GM12878 (cell line): ENCODE results near the gene GRK7. TPM values are rescaled to one million over a fixed set of nuclear protein-coding genes. Genes with fewer than 3 reads are reported as not detected.

Experiments
- ATAC-seq: fragments of 200-7000 bp; cut with Tn5 transposase; 3 replicates; pipeline ENCODE4 v1.9.1; 2020; ENCODE audit warnings: mild to moderate bottlenecking, moderate library complexity
- BruUV-seq: library from RNA; stranded (reverse); fragments of 400-500 nt; replicated peaks from 2 replicates; lab custom pipeline; 2021; lab: Mats Ljungman, UMichigan
- CTCF ChIA-PET: fragments of 300-600 bp; sonication (Branson Sonifier 250); formaldehyde crosslinking; extraction: SDS; loops from one replicate; lab custom pipeline; 2021; ENCODE audit warnings: inconsistent platforms; lab: Yijun Ruan, JAX
- POLR2A ChIA-PET: fragments of 350-600 bp; formaldehyde crosslinking; extraction: SDS; loops from one replicate; lab custom pipeline; 2021; ENCODE audit warnings: inconsistent platforms; lab: Charles Lee
- RAD21 ChIA-PET: fragments of 300-600 bp; sonication (Branson Sonifier 250); formaldehyde crosslinking; loops from one replicate; lab custom pipeline; 2023; ENCODE audit warnings: antibody characterized with exemption; ENCODE audit not compliant: unreplicated experiment; lab: Charles Lee
- SMC1A ChIA-PET: fragments of 300-600 bp; sonication (Branson Sonifier 250); formaldehyde crosslinking; loops from one replicate; lab custom pipeline; 2023; ENCODE audit not compliant: unreplicated experiment, uncharacterized antibody; lab: Charles Lee
- DNase-seq: peaks from one replicate; pipeline ENCODE4 v3.0.0-alpha.2; 2011; ENCODE audit warnings: low read depth, low spot score
- FAIRE-seq: peaks from 3 replicates; lab custom pipeline; 2011; peaks lifted over from hg19 to GRCh38; lab: Jason Lieb, UNC
- H2AFZ ChIP-seq: 2 replicates; pipeline ENCODE4 v1.6.0; 2011; ENCODE audit warnings: low read depth, low read length, control low read depth; ENCODE audit not compliant: control insufficient read depth
- H3K27ac ChIP-seq: 2 replicates; pipeline ENCODE4 v1.5.1; 2011; ENCODE audit warnings: control low read depth; ENCODE audit not compliant: control insufficient read depth, insufficient read depth
- H3K27me3 ChIP-seq, 2 experiments: replicated peaks in 1 of 2; 2 replicates each; pipeline versions ENCODE4 v1.6.0 to v1.6.1; 2011; ENCODE audit warnings: low read length in 1 of 2; ENCODE audit not compliant: control insufficient read depth in 2 of 2, insufficient read depth in 2 of 2
- H3K36me3 ChIP-seq, 2 experiments: 2 replicates each; pipeline ENCODE4 v1.5.1; 2011; ENCODE audit warnings: low read length in 1 of 2; ENCODE audit not compliant: control insufficient read depth in 2 of 2, insufficient read depth in 2 of 2
- H3K4me1 ChIP-seq: 2 replicates; pipeline ENCODE4 v1.6.1; 2011; ENCODE audit warnings: mild to moderate bottlenecking, low read length, moderate library complexity, mixed read lengths; ENCODE audit not compliant: control insufficient read depth, insufficient read depth
- H3K4me2 ChIP-seq: 2 replicates; pipeline ENCODE4 v1.6.0; 2011; ENCODE audit warnings: control low read depth; ENCODE audit not compliant: control insufficient read depth, insufficient read depth
- H3K4me3 ChIP-seq: fragments of 200-600 bp; sonication (generic); 2 replicates; pipeline ENCODE4 v1.5.1; 2016
- H3K79me2 ChIP-seq: 2 replicates; pipeline ENCODE4 v1.6.0; 2011; ENCODE audit warnings: low read length; ENCODE audit not compliant: control insufficient read depth, insufficient read depth
- H3K9ac ChIP-seq: 2 replicates; pipeline ENCODE4 v1.8.0; 2011; ENCODE audit warnings: low read length, control low read depth, mixed read lengths; ENCODE audit not compliant: control insufficient read depth, insufficient read depth
- H3K9me3 ChIP-seq: replicated peaks from 3 replicates; pipeline ENCODE4 v1.5.1; 2011; ENCODE audit warnings: mild to moderate bottlenecking, low read length; ENCODE audit not compliant: control insufficient read depth, insufficient read depth
- H4K20me1 ChIP-seq: 2 replicates; pipeline ENCODE4 v1.6.0; 2011; ENCODE audit not compliant: control insufficient read depth, insufficient read depth
- BHLHE40 ChIP-seq, 2 experiments: fragments of 450-650 bp in 1 of 2; IDR thresholded peaks; 2 replicates each; pipeline ENCODE4 v1.6.1; 2011 to 2017; ENCODE audit warnings: low read depth in 2 of 2, borderline replicate concordance in 1 of 2, improper control_type of control experiment in 1 of 2, low read length in 1 of 2, mild to moderate bottlenecking in 1 of 2
- CEBPZ ChIP-seq: fragments of 150-350 bp; IDR thresholded peaks from 2 replicates; pipeline ENCODE4 v1.6.1; 2016; ENCODE audit warnings: low read depth, low read length
- CHD2 ChIP-seq: IDR thresholded peaks from 2 replicates; pipeline ENCODE4 v1.6.1; 2011; ENCODE audit warnings: low read depth, low read length, improper control_type of control experiment, borderline replicate concordance
- PKNOX1 ChIP-seq: fragments of 450-650 bp; IDR thresholded peaks from 2 replicates; pipeline ENCODE4 v1.6.1; 2016; ENCODE audit warnings: mild to moderate bottlenecking
- POLR2AphosphoS5 ChIP-seq: IDR thresholded peaks from 2 replicates; pipeline ENCODE4 v1.6.1; 2011; ENCODE audit warnings: mild to moderate bottlenecking, low read length, inconsistent platforms
- SMAD1 ChIP-seq: fragments of 450-650 bp; IDR thresholded peaks from 2 replicates; pipeline ENCODE4 v1.6.1; 2018; ENCODE audit warnings: mild to moderate bottlenecking, low read depth; ENCODE audit not compliant: partially characterized antibody
- SMC3 ChIP-seq: IDR thresholded peaks from 2 replicates; pipeline ENCODE4 v1.6.1; 2011; ENCODE audit warnings: low read length, improper control_type of control experiment, borderline replicate concordance
- SREBF1 ChIP-seq: IDR thresholded peaks from 2 replicates; pipeline ENCODE4 v1.6.1; 2012; ENCODE audit warnings: mild to moderate bottlenecking, low read length
- USF1 ChIP-seq: IDR thresholded peaks from 2 replicates; pipeline ENCODE4 v1.6.1; 2011; ENCODE audit warnings: borderline replicate concordance, low read depth, mild to moderate bottlenecking, moderate library complexity, mixed read lengths, low read length; ENCODE audit not compliant: insufficient read depth; ENCODE audit errors: extremely low read length
- ZBED1 ChIP-seq: IDR thresholded peaks from 2 replicates; pipeline ENCODE4 v1.6.1; 2016; ENCODE audit warnings: borderline replicate concordance
- ZBTB11 ChIP-seq: fragments of 450-650 bp; formaldehyde crosslinking; IDR thresholded peaks from 2 replicates; pipeline ENCODE4 v1.5.0; 2022; ENCODE audit warnings: mild to moderate bottlenecking, missing genetic modification characterization
- ZNF274 ChIP-seq: IDR thresholded peaks from one replicate; pipeline ENCODE4 v1.8.0; 2011; ENCODE audit not compliant: insufficient read length, insufficient read depth
- WGBS: methylation state at CpG from one replicate; pipeline ENCODE4 v1.1.6; 2016; ENCODE audit warnings: low lambda C conversion rate; ENCODE audit not compliant: insufficient replicate concordance, insufficient coverage; ENCODE audit errors: missing lambda C conversion rate; 5-methylcytosine and 5-hydroxymethylcytosine counted together
- in situ Hi-C: fragments of 300-500 bp; cut with MboI; formaldehyde crosslinking; loops from 9 replicates; pipeline ENCODE4 v1.14.3; 2018; ENCODE audit warnings: mixed read lengths
- intact Hi-C: fragments of 100-400 bp; cut with micrococcal nuclease; formaldehyde crosslinking; loops from one replicate; pipeline ENCODE4 v1.14.2; 2022; ENCODE audit not compliant: unreplicated experiment
- polyA plus RNA-seq, 11 experiments: library from polyadenylated mRNA; depleted of rRNA in 4 of 11; unstranded in 6 of 11; stranded (reverse) in 5 of 11; fragments of >200 nt; fragmentation: Nextera tagmentation in 4 of 11; fragmentation: Illumina TruSeq in 1 of 11; extraction: Ambion mirVana in 4 of 11; extraction: Trizol in 1 of 11; gene quantifications; 1 replicate in 1 of 11; 2 replicates in 10 of 11; pipeline versions ENCODE4 v1.2.1 to v1.2.3, GENCODE V29; 2011 to 2016; ENCODE audit warnings: inconsistent platforms in 2 of 11, missing spikeins in 2 of 11, low read depth in 1 of 11
- total RNA-seq, 4 experiments: library from RNA; depleted of rRNA in 3 of 4; stranded (reverse); fragments of >200 nt in 3 of 4; fragmentation: Illumina TruSeq in 1 of 4; extraction: Trizol in 1 of 4; gene quantifications; 2 replicates each; pipeline versions ENCODE4 v1.2.1 to v1.2.3, GENCODE V29; 2013 to 2021

GRK7 gene
- total and polyA plus RNA-seq, 10 of the 15 experiments (the other 5 are each of a cell fraction or from before 2014, with no cell fraction given): not detected

GRCh38 chr3:141738022-141738890, 25.0 kb upstream of the GRK7 start, which contains the start of gene RNF7:
RNF7 (plus strand) TSS chr3:141738298; CDS start chr3:141738342, 44 bp downstream.
- ChIA-PET SMC1A (interaction anchor here (1.0 to 1.5 kb wide), 5 partner anchors 142 to 525 kb away, joined by 3 to 5 read pairs (median 3); no protein-coding TSS in a partner anchor), CTCF (interaction anchor here (0.8 to 2.6 kb wide), 13 partner anchors 12 to 288 kb away, joined by 3 to 33 read pairs (median 4); partner anchors contain the start of gene ATP1B3), POLR2A (interaction anchor here (0.6 to 1.8 kb wide), 6 partner anchors 137 to 714 kb away, joined by 3 to 12 read pairs (median 6); no protein-coding TSS in a partner anchor), RAD21 (interaction anchor here (0.6 to 4.1 kb wide), 8 partner anchors 16 to 288 kb away, joined by 3 to 23 read pairs (median 4); partner anchors contain the start of gene ATP1B3)
- peaks cover 0 to 3% of the 10 kb centered on the region in 2 experiments; a peak in 1 of 4 replicates for H3K36me3 ChIP-seq
- H3K27ac ChIP-seq: peak within 1 kb of the TSS; percentile 87
- H3K4me1 ChIP-seq: 0 out of 2 replicates have a peak, but pooled peaks cover 5% of the 10 kb centered on the region
- H3K4me3 ChIP-seq: peak within 1 kb of the TSS; percentile 91
- peak within 1 kb of the TSS; percentile 85 for H3K9ac ChIP-seq
- BruUV-seq: no TSS peak
- DNase-seq (peak; percentile 83), FAIRE-seq (peak; percentile 87), ATAC-seq (peak; percentile 95)
- H2AFZ ChIP-seq: peak within 1 kb of the TSS; percentile 96
- intact Hi-C loops: loop anchor here (1.0 to 5.0 kb wide), 3 partner anchors 138 to 544 kb away; partner anchors contain the start of gene ATP1B3
- H3K79me2 ChIP-seq: peaks cover 48% of the 10 kb centered on the region
- no peaks in the 10 kb centered on the region for H4K20me1 ChIP-seq
- H3K27me3 ChIP-seq: no peaks in the 10 kb centered on the region
- in situ Hi-C loops: no loop called here
- WGBS: 1% methylated on average over 81 of the region's 81 CpGs
- peak within 1 kb of the TSS; percentile 69 for H3K4me2 ChIP-seq
- H3K9me3 ChIP-seq: no peaks in the 10 kb centered on the region
- TF ChIP-seq SMC3 (peak; percentile 36; the same call in 1 of the 2 replicates), SREBF1 (no peak), PKNOX1 (peak; percentile 40), POLR2AphosphoS5 (peak; percentile 87), CEBPZ (no peak), CHD2 (peak; percentile 64; the same call in 1 of the 2 replicates), USF1 (peak; percentile 37), ZNF274 (no peak), ZBED1 (no peak), ZBTB11 (CRISPR knock-in tag) (no peak), BHLHE40 (IDR thresholded peaks at IDR 0.05; ENCODE audit: borderline replicate concordance in 1 of 2, low read depth in 2 of 2, low read length in 1 of 2) (peak; percentile 48 to 69; a peak in 1 of 4 replicates), SMAD1 (no peak)
